ENCODE measurements around the gene YPEL5.

- TF ChIP-seq CTCF (IDR thresholded peaks at IDR 0.05 in 2 of 3, conservative IDR thresholded peaks at IDR 0.05 in 1 of 3; ENCODE audit: borderline replicate concordance in 1 of 3, insufficient read depth in 1 of 3, low read depth in 2 of 3, low read length in 2 of 3) (no peak), RAD21 (IDR thresholded peaks at IDR 0.05; ENCODE audit: low read depth) (no peak), POLR2A (IDR thresholded peaks at IDR 0.05; ENCODE audit: borderline replicate concordance, extremely low read depth, insufficient read depth, insufficient read length) (no peak), MAX (IDR thresholded peaks at IDR 0.05) (no peak), POLR2AphosphoS5 (IDR thresholded peaks at IDR 0.05; ENCODE audit: low read depth, low read length) (no peak), YY1 (IDR thresholded peaks at IDR 0.05; ENCODE audit: extremely low read depth, insufficient replicate concordance, low read depth, low read length) (no peak), TCF7L2 (IDR thresholded peaks at IDR 0.05; ENCODE audit: borderline replicate concordance, extremely low read depth, insufficient read depth, insufficient read length) (no peak), EZH2 (IDR thresholded peaks at IDR 0.05) (no peak), SIN3A (IDR thresholded peaks at IDR 0.05; ENCODE audit: low read depth) (no peak), ZFX (IDR thresholded peaks at IDR 0.05) (no peak), ATF3 (IDR thresholded peaks at IDR 0.05) (no peak), FOSL1 (IDR thresholded peaks at IDR 0.05; ENCODE audit: low read depth) (no peak)
These were observed 926 bp upstream of the YPEL5 start for GRCh38 chr2:30145826-30146336.

All from HCT116 (cell line).